Measurements from ENCODE around the gene ZC3H7B.

GRCh38 chr22:41354979-41355378, 53.7 kb downstream of the ZC3H7B start:
- TF ChIP-seq CTCF (conservative IDR thresholded peaks at IDR 0.05): no peak
- no peak for TF ChIP-seq EZH2 (IDR thresholded peaks at IDR 0.05; ENCODE audit: low read depth)

All from PC-9 (cell line).